K562 (cell line): ENCODE measurements around the gene MDM4. TPM values are rescaled to one million over a fixed set of nuclear protein-coding genes. Genes with fewer than 3 reads are reported as not detected.
A peak's percentile ranks its signal among the peaks of the same experiment; 100 is the strongest.

Source experiments
- E2F3 ChIP-seq: fragments of 250-450 bp; sonication (Bioruptor Pico); IDR thresholded peaks from 2 replicates; pipeline ENCODE4 v1.4.0; 2020; ENCODE audit warnings: mild to moderate bottlenecking
- MEF2D ChIP-seq: conservative IDR thresholded peaks from 2 replicates; pipeline ENCODE4 v1.6.1; 2016; ENCODE audit warnings: low read depth, missing genetic modification characterization, missing compliant biosample characterization
- MYC ChIP-seq, 2 experiments: fragments of 250-450 bp in 1 of 2; sonication (Bioruptor Pico) in 1 of 2; IDR thresholded peaks; 2 replicates each; pipeline versions ENCODE4 v1.5.1 to v1.6.1; 2012 to 2021; ENCODE audit warnings: low read depth in 2 of 2, borderline replicate concordance in 1 of 2, improper control_type of control experiment in 1 of 2, low read length in 1 of 2, mild to moderate bottlenecking in 1 of 2, moderate library complexity in 1 of 2
- NR2C1 ChIP-seq, 2 experiments: fragments of 450-650 bp; IDR thresholded peaks; 2 replicates each; pipeline ENCODE4 v1.6.1; 2017; ENCODE audit warnings: mild to moderate bottlenecking in 2 of 2, antibody characterized with exemption in 1 of 2, inconsistent platforms in 1 of 2, missing compliant biosample characterization in 1 of 2, missing genetic modification characterization in 1 of 2
- RBFOX2 ChIP-seq: fragments of 200-400 bp; formaldehyde crosslinking; IDR thresholded peaks from 2 replicates; pipeline ENCODE4 v1.6.1; 2017; ENCODE audit warnings: low read depth, mild to moderate bottlenecking, low read length, moderate library complexity
- TAF9B ChIP-seq: fragments of 450-650 bp; IDR thresholded peaks from 2 replicates; pipeline ENCODE4 v1.6.1; 2018; ENCODE audit warnings: mild to moderate bottlenecking; ENCODE audit not compliant: partially characterized antibody
- U2AF1 ChIP-seq: fragments of 200-400 bp; formaldehyde crosslinking; optimal IDR thresholded peaks from 2 replicates; pipeline ENCODE3; 2017; ENCODE audit warnings: mild to moderate bottlenecking, low read depth, low read length, moderate library complexity
- YBX1 ChIP-seq: fragments of 450-650 bp; IDR thresholded peaks from 2 replicates; pipeline ENCODE4 v1.7.1; 2016; ENCODE audit warnings: mild to moderate bottlenecking
- ZNF253 ChIP-seq: fragments of 250-450 bp; sonication (Bioruptor Pico); conservative IDR thresholded peaks from 2 replicates; pipeline ENCODE4 v1.6.1; 2021; ENCODE audit warnings: mild to moderate bottlenecking
- ZNF695 ChIP-seq: fragments of 450-650 bp; formaldehyde crosslinking; IDR thresholded peaks from 2 replicates; pipeline ENCODE4 v1.4.0; 2020; ENCODE audit warnings: mild to moderate bottlenecking, moderate library complexity
- ZNF75A ChIP-seq: fragments of 450-650 bp; formaldehyde crosslinking; IDR thresholded peaks from 2 replicates; pipeline ENCODE4 v1.4.0; 2020; ENCODE audit warnings: mild to moderate bottlenecking
- polyA plus RNA-seq, 8 experiments: library from polyadenylated mRNA; depleted of rRNA in 4 of 8; stranded (reverse) in 5 of 8; unstranded in 3 of 8; fragments of >200 nt; fragmentation: Nextera tagmentation in 2 of 8; fragmentation: Illumina TruSeq in 1 of 8; extraction: Ambion mirVana in 2 of 8; extraction: Trizol in 1 of 8; gene quantifications; 2 replicates each; pipeline versions ENCODE4 v1.2.1 to v1.2.3, GENCODE V29; 2011 to 2014; ENCODE audit warnings: inconsistent platforms in 1 of 8, missing spikeins in 1 of 8
- total RNA-seq, 7 experiments: library from RNA; depleted of rRNA in 6 of 7; stranded (reverse); fragments of >200 nt in 6 of 7; fragmentation: Illumina TruSeq in 2 of 7; extraction: Trizol in 2 of 7; gene quantifications; 2 replicates each; pipeline versions ENCODE4 v1.2.1 to v1.2.3, GENCODE V29; 2011 to 2021; ENCODE audit warnings: low replicate concordance in 1 of 7
- TF ChIP-seq, protein P1 (sequence below): fragments of 450-650 bp; IDR thresholded peaks from 2 replicates; pipeline ENCODE4 v1.6.1; 2018; ENCODE audit not compliant: partially characterized antibody
- TF ChIP-seq, protein P2 (sequence below): fragments of 250-450 bp; sonication (Bioruptor Pico); IDR thresholded peaks from 2 replicates; pipeline ENCODE4 v1.5.0; 2021
- TF ChIP-seq, protein P3 (sequence below): fragments of 450-650 bp; IDR thresholded peaks from 2 replicates; pipeline ENCODE4 v1.6.1; 2016; ENCODE audit warnings: low read depth

Gene MDM4
- total and polyA plus RNA-seq, 9 of the 15 experiments (the other 6 are each of a cell fraction or from before 2014, with no cell fraction given) = 3.3 to 61.7 (median 21.2) TPM

GRCh38 chr1:204520834-204521709 is 4.9 kb downstream of the MDM4 start (continued):
- TF ChIP-seq NR2C1 (IDR thresholded peaks at IDR 0.05) (no peak), NR2C1 (tag; IDR thresholded peaks at IDR 0.05) (no peak), TAF9B (peak; percentile 76), ZNF253 (no peak), RBFOX2 (peak; percentile 33; the same call in 1 of the 2 replicates), MEF2D (tag) (no peak), YBX1 (no peak), E2F3 (CRISPR knock-in tag) (no peak), ZNF695 (no peak), MYC (IDR thresholded peaks at IDR 0.05; ENCODE audit: low read depth, low read length) (0 out of 2 replicates have a peak, but pooled peaks have one; percentile 40), MYC (CRISPR knock-in tag; IDR thresholded peaks at IDR 0.05; ENCODE audit: borderline replicate concordance, low read depth) (no peak), ZNF75A (CRISPR knock-in tag) (no peak), U2AF1 (no peak)
- TF ChIP-seq, protein P1, sequence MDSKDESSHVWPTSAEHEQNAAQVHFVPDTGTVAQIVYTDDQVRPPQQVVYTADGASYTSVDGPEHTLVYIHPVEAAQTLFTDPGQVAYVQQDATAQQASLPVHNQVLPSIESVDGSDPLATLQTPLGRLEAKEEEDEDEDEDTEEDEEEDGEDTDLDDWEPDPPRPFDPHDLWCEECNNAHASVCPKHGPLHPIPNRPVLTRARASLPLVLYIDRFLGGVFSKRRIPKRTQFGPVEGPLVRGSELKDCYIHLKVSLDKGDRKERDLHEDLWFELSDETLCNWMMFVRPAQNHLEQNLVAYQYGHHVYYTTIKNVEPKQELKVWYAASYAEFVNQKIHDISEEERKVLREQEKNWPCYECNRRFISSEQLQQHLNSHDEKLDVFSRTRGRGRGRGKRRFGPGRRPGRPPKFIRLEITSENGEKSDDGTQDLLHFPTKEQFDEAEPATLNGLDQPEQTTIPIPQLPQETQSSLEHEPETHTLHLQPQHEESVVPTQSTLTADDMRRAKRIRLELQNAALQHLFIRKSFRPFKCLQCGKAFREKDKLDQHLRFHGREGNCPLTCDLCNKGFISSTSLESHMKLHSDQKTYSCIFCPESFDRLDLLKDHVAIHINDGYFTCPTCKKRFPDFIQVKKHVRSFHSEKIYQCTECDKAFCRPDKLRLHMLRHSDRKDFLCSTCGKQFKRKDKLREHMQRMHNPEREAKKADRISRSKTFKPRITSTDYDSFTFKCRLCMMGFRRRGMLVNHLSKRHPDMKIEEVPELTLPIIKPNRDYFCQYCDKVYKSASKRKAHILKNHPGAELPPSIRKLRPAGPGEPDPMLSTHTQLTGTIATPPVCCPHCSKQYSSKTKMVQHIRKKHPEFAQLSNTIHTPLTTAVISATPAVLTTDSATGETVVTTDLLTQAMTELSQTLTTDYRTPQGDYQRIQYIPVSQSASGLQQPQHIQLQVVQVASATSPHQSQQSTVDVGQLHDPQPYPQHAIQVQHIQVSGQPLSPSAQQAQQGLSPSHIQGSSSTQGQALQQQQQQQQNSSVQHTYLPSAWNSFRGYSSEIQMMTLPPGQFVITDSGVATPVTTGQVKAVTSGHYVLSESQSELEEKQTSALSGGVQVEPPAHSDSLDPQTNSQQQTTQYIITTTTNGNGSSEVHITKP = peak; percentile 65
- TF ChIP-seq, protein P2, sequence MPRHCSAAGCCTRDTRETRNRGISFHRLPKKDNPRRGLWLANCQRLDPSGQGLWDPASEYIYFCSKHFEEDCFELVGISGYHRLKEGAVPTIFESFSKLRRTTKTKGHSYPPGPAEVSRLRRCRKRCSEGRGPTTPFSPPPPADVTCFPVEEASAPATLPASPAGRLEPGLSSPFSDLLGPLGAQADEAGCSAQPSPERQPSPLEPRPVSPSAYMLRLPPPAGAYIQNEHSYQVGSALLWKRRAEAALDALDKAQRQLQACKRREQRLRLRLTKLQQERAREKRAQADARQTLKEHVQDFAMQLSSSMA (CRISPR knock-in tag) = no peak
- TF ChIP-seq, protein P3, sequence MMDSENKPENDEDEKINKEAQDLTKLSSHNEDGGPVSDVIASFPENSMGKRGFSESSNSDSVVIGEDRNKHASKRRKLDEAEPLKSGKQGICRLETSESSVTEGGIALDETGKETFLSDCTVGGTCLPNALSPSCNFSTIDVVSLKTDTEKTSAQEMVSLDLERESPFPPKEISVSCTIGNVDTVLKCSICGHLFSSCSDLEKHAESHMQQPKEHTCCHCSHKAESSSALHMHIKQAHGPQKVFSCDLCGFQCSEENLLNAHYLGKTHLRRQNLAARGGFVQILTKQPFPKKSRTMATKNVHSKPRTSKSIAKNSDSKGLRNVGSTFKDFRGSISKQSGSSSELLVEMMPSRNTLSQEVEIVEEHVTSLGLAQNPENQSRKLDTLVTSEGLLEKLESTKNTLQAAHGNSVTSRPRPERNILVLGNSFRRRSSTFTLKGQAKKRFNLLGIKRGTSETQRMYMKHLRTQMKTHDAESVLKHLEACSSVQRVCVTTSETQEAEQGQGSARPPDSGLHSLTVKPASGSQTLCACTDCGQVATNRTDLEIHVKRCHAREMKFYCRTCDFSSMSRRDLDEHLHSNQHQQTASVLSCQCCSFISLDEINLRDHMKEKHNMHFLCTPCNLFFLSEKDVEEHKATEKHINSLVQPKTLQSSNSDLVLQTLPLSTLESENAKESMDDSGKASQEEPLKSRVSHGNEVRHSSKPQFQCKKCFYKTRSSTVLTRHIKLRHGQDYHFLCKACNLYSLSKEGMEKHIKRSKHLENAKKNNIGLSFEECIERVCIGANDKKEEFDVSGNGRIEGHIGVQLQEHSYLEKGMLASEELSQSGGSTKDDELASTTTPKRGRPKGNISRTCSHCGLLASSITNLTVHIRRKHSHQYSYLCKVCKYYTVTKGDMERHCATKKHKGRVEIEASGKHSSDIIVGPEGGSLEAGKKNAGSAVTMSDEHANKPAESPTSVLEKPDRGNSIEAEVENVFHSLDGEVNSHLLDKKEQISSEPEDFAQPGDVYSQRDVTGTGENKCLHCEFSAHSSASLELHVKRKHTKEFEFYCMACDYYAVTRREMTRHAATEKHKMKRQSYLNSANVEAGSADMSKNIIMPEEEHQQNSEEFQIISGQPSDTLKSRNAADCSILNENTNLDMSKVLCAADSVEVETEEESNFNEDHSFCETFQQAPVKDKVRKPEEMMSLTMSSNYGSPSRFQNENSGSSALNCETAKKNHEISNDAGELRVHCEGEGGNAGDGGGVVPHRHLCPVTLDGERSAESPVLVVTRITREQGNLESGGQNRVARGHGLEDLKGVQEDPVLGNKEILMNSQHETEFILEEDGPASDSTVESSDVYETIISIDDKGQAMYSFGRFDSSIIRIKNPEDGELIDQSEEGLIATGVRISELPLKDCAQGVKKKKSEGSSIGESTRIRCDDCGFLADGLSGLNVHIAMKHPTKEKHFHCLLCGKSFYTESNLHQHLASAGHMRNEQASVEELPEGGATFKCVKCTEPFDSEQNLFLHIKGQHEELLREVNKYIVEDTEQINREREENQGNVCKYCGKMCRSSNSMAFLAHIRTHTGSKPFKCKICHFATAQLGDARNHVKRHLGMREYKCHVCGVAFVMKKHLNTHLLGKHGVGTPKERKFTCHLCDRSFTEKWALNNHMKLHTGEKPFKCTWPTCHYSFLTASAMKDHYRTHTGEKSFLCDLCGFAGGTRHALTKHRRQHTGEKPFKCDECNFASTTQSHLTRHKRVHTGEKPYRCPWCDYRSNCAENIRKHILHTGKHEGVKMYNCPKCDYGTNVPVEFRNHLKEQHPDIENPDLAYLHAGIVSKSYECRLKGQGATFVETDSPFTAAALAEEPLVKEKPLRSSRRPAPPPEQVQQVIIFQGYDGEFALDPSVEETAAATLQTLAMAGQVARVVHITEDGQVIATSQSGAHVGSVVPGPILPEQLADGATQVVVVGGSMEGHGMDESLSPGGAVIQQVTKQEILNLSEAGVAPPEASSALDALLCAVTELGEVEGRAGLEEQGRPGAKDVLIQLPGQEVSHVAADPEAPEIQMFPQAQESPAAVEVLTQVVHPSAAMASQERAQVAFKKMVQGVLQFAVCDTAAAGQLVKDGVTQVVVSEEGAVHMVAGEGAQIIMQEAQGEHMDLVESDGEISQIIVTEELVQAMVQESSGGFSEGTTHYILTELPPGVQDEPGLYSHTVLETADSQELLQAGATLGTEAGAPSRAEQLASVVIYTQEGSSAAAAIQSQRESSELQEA = no peak
